ENCODE measurements around the gene ADAM29.

Gene ADAM29

DNA sequence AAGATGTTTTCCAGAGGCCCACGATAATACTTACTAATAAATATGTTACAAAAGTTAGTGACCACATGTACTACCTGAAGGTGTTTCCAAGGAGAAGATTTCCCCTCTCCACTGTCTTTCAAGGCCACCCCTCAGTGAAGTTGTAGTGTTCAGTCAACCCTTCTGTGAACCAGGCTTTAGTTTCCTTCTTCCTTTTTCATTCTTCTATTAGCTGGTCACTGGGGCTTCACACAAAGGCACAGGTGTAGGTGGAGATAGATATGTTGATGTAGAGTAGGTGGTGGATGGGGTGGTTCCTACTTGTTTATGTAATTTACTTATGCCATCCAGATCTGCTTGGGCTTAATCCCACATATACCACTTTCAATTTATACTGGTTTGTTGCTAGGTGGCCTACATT, 43.3 kb upstream of the ADAM29 start:
- ATAC-seq = no peak
- TF ChIP-seq, protein P1, sequence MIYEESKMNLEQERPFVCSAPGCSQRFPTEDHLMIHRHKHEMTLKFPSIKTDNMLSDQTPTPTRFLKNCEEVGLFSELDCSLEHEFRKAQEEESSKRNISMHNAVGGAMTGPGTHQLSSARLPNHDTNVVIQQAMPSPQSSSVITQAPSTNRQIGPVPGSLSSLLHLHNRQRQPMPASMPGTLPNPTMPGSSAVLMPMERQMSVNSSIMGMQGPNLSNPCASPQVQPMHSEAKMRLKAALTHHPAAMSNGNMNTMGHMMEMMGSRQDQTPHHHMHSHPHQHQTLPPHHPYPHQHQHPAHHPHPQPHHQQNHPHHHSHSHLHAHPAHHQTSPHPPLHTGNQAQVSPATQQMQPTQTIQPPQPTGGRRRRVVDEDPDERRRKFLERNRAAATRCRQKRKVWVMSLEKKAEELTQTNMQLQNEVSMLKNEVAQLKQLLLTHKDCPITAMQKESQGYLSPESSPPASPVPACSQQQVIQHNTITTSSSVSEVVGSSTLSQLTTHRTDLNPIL (CRISPR knock-in tag; IDR thresholded peaks at IDR 0.05; ENCODE audit: low read depth) = no peak
- TF ChIP-seq RARB (CRISPR knock-in tag; IDR thresholded peaks at IDR 0.05) (no peak), ISL1 (CRISPR knock-in tag; IDR thresholded peaks at IDR 0.05) (no peak), SNAI2 (CRISPR knock-in tag; IDR thresholded peaks at IDR 0.05) (no peak), BACH2 (CRISPR knock-in tag; IDR thresholded peaks at IDR 0.05; ENCODE audit: borderline replicate concordance) (no peak)

DNA sequence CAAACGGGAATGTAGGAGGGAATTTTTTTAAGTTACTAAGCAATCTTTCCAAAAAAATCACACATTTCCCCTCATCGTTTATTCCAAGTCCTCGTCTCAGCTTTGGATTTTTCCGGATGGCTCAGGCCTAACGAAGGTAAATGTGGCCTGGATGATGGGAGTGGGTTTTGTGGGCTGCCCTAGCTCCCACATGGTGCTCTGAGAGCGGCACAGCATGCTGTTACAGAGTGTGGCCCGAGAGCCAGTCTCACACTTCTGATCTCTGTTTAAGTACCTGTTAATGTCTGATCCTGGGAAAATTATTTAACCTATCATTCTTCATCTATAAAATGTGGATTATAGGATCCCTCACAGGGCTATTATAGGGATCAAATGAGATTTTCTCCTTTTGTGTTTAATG, 38.2 kb upstream of the ADAM29 start:
- no peak for TF ChIP-seq ZFP30 (CRISPR knock-in tag; IDR thresholded peaks at IDR 0.05)
- no peak for TF ChIP-seq ZC3H10 (CRISPR knock-in tag; IDR thresholded peaks at IDR 0.05)
- TF ChIP-seq ESRRG (CRISPR knock-in tag; IDR thresholded peaks at IDR 0.05) = no peak
- TF ChIP-seq PPARA (CRISPR knock-in tag; IDR thresholded peaks at IDR 0.05; ENCODE audit: borderline replicate concordance) = no peak
- TF ChIP-seq, protein P2, sequence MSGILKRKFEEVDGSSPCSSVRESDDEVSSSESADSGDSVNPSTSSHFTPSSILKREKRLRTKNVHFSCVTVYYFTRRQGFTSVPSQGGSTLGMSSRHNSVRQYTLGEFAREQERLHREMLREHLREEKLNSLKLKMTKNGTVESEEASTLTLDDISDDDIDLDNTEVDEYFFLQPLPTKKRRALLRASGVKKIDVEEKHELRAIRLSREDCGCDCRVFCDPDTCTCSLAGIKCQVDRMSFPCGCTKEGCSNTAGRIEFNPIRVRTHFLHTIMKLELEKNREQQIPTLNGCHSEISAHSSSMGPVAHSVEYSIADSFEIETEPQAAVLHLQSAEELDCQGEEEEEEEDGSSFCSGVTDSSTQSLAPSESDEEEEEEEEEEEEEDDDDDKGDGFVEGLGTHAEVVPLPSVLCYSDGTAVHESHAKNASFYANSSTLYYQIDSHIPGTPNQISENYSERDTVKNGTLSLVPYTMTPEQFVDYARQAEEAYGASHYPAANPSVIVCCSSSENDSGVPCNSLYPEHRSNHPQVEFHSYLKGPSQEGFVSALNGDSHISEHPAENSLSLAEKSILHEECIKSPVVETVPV (CRISPR knock-in tag; IDR thresholded peaks at IDR 0.05) = no peak
- TF ChIP-seq, protein P1 (CRISPR knock-in tag; IDR thresholded peaks at IDR 0.05; ENCODE audit: low read depth) = no peak
- no peak for TF ChIP-seq BACH2 (CRISPR knock-in tag; IDR thresholded peaks at IDR 0.05; ENCODE audit: borderline replicate concordance)
- no peak for TF ChIP-seq SNAI2 (CRISPR knock-in tag; IDR thresholded peaks at IDR 0.05)
- no peak for ATAC-seq

DNA sequence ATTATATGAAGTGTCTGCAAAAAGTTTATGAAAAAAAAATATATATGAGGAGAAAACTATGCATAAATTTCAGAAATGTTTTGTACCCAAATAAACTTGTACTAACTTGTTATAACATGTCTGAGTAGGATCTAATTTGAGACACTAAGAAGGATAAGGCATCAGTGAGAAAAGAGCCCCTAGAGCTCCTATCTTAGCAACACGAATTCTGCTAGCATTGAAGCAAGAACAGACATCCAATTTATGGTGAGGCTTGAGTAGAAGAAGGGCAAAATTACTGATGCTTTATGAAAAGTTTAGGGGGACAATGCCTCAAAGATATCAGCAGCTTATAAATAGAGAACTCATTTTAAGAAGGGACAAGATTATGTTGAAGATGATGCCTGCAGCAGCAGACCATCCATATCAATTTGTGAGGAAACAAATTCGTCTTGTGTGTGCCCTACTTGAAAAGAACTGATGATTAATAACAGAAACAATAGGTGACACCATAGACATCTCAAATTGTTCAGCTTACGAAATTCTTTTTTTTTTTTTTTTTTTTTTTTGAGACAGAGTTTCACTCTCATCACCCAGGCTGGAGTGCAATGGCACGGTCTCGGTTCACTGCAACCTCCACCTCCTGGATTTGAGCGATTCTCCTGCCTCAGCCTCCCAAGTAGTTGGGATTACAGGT, 35.7 kb upstream of the ADAM29 start:
- ATAC-seq = no peak
- TF ChIP-seq, protein P1 (CRISPR knock-in tag; IDR thresholded peaks at IDR 0.05; ENCODE audit: low read depth) = no peak
- TF ChIP-seq TOX (CRISPR knock-in tag; IDR thresholded peaks at IDR 0.05; ENCODE audit: borderline replicate concordance) (no peak), ZNF8 (CRISPR knock-in tag; IDR thresholded peaks at IDR 0.05) (no peak), CSDC2 (CRISPR knock-in tag; IDR thresholded peaks at IDR 0.05) (no peak), ARNTL (CRISPR knock-in tag; IDR thresholded peaks at IDR 0.05; ENCODE audit: borderline replicate concordance, low read depth) (no peak), PPARA (CRISPR knock-in tag; IDR thresholded peaks at IDR 0.05; ENCODE audit: borderline replicate concordance) (no peak), TCF4 (CRISPR knock-in tag; IDR thresholded peaks at IDR 0.05; ENCODE audit: borderline replicate concordance) (no peak), ESRRG (CRISPR knock-in tag; IDR thresholded peaks at IDR 0.05) (no peak), GLIS3 (CRISPR knock-in tag; IDR thresholded peaks at IDR 0.05) (no peak), ISL1 (CRISPR knock-in tag; IDR thresholded peaks at IDR 0.05) (no peak), ZNF70 (CRISPR knock-in tag; IDR thresholded peaks at IDR 0.05) (no peak)

DNA sequence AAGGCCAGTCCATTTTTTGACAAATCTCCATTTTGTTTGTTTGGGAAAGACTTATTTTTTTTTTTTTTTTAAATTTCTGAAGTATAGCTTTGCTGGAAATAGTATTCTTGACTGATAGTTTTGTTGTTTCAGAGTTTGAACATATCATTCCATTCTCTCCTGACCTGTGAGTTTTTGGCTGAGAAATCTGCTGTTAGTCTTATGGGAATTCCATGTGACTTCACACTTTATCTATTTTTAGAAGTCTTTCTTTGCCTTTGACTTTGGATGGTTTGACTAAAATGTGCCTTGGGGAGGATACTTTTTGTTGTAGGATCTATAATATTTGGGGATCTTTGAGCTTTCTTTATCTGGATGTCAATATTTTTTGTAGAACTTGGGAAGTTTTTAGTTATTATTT, 10.7 kb upstream of the ADAM29 start:
- ATAC-seq = no peak

More for the DNA sequence above, 10.7 kb upstream of the ADAM29 start:
- TF ChIP-seq ARNTL (CRISPR knock-in tag; IDR thresholded peaks at IDR 0.05; ENCODE audit: borderline replicate concordance, low read depth) (no peak), ZC3H10 (CRISPR knock-in tag; IDR thresholded peaks at IDR 0.05) (no peak), TOX (CRISPR knock-in tag; IDR thresholded peaks at IDR 0.05; ENCODE audit: borderline replicate concordance) (no peak), SNAI2 (CRISPR knock-in tag; IDR thresholded peaks at IDR 0.05) (no peak), ZNF70 (CRISPR knock-in tag; IDR thresholded peaks at IDR 0.05) (no peak), ZFP30 (CRISPR knock-in tag; IDR thresholded peaks at IDR 0.05) (no peak), CSDC2 (CRISPR knock-in tag; IDR thresholded peaks at IDR 0.05) (no peak), ZNF8 (CRISPR knock-in tag; IDR thresholded peaks at IDR 0.05) (no peak), BACH2 (CRISPR knock-in tag; IDR thresholded peaks at IDR 0.05; ENCODE audit: borderline replicate concordance) (no peak), RARB (CRISPR knock-in tag; IDR thresholded peaks at IDR 0.05) (no peak), GLIS3 (CRISPR knock-in tag; IDR thresholded peaks at IDR 0.05) (no peak), TCF4 (CRISPR knock-in tag; IDR thresholded peaks at IDR 0.05; ENCODE audit: borderline replicate concordance) (no peak), ZFP3 (CRISPR knock-in tag; IDR thresholded peaks at IDR 0.05) (no peak), ISL1 (CRISPR knock-in tag; IDR thresholded peaks at IDR 0.05) (no peak)
- TF ChIP-seq, protein P2 (CRISPR knock-in tag; IDR thresholded peaks at IDR 0.05) = no peak
- TF ChIP-seq, protein P1 (CRISPR knock-in tag; IDR thresholded peaks at IDR 0.05; ENCODE audit: low read depth) = no peak
- TF ChIP-seq, protein P3, sequence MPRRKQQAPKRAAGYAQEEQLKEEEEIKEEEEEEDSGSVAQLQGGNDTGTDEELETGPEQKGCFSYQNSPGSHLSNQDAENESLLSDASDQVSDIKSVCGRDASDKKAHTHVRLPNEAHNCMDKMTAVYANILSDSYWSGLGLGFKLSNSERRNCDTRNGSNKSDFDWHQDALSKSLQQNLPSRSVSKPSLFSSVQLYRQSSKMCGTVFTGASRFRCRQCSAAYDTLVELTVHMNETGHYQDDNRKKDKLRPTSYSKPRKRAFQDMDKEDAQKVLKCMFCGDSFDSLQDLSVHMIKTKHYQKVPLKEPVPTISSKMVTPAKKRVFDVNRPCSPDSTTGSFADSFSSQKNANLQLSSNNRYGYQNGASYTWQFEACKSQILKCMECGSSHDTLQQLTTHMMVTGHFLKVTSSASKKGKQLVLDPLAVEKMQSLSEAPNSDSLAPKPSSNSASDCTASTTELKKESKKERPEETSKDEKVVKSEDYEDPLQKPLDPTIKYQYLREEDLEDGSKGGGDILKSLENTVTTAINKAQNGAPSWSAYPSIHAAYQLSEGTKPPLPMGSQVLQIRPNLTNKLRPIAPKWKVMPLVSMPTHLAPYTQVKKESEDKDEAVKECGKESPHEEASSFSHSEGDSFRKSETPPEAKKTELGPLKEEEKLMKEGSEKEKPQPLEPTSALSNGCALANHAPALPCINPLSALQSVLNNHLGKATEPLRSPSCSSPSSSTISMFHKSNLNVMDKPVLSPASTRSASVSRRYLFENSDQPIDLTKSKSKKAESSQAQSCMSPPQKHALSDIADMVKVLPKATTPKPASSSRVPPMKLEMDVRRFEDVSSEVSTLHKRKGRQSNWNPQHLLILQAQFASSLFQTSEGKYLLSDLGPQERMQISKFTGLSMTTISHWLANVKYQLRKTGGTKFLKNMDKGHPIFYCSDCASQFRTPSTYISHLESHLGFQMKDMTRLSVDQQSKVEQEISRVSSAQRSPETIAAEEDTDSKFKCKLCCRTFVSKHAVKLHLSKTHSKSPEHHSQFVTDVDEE (CRISPR knock-in tag; IDR thresholded peaks at IDR 0.05) = no peak

All from SK-N-SH treated with all-trans-retinoic acid at 6 μM for 48 hours (cell line).